GM12878 (cell line): ENCODE data around the gene TMEM168. TPM values are rescaled to one million over a fixed set of nuclear protein-coding genes. Genes with fewer than 3 reads are reported as not detected.

Source experiments
- ATAC-seq: fragments of 200-7000 bp; cut with Tn5 transposase; 3 replicates; pipeline ENCODE4 v1.9.1; 2020; ENCODE audit warnings: mild to moderate bottlenecking, moderate library complexity
- Bru-seq: library from RNA; stranded (reverse); fragments of 400-500 nt; gene quantifications from one replicate; lab custom pipeline; 2021; lab: Mats Ljungman, UMichigan
- BruChase-seq, 2 experiments: library from RNA; stranded (reverse); fragments of 400-500 nt; gene quantifications; one replicate each; lab custom pipeline; 2021; lab: Mats Ljungman, UMichigan
- BruUV-seq: library from RNA; stranded (reverse); fragments of 400-500 nt; replicated peaks from 2 replicates; lab custom pipeline; 2021; lab: Mats Ljungman, UMichigan
- CTCF ChIA-PET: fragments of 300-600 bp; sonication (Branson Sonifier 250); formaldehyde crosslinking; extraction: SDS; loops from one replicate; lab custom pipeline; 2021; ENCODE audit warnings: inconsistent platforms; lab: Yijun Ruan, JAX
- POLR2A ChIA-PET: fragments of 350-600 bp; formaldehyde crosslinking; extraction: SDS; loops from one replicate; lab custom pipeline; 2021; ENCODE audit warnings: inconsistent platforms; lab: Charles Lee
- RAD21 ChIA-PET: fragments of 300-600 bp; sonication (Branson Sonifier 250); formaldehyde crosslinking; loops from one replicate; lab custom pipeline; 2023; ENCODE audit warnings: antibody characterized with exemption; ENCODE audit not compliant: unreplicated experiment; lab: Charles Lee
- SMC1A ChIA-PET: fragments of 300-600 bp; sonication (Branson Sonifier 250); formaldehyde crosslinking; loops from one replicate; lab custom pipeline; 2023; ENCODE audit not compliant: unreplicated experiment, uncharacterized antibody; lab: Charles Lee
- DNase-seq: peaks from one replicate; pipeline ENCODE4 v3.0.0-alpha.2; 2011; ENCODE audit warnings: low read depth, low spot score
- FAIRE-seq: peaks from 3 replicates; lab custom pipeline; 2011; peaks lifted over from hg19 to GRCh38; lab: Jason Lieb, UNC
- H2AFZ ChIP-seq: 2 replicates; pipeline ENCODE4 v1.6.0; 2011; ENCODE audit warnings: low read depth, low read length, control low read depth; ENCODE audit not compliant: control insufficient read depth
- H3K27ac ChIP-seq: 2 replicates; pipeline ENCODE4 v1.5.1; 2011; ENCODE audit warnings: control low read depth; ENCODE audit not compliant: control insufficient read depth, insufficient read depth
- H3K27me3 ChIP-seq, 2 experiments: replicated peaks in 1 of 2; 2 replicates each; pipeline versions ENCODE4 v1.6.0 to v1.6.1; 2011; ENCODE audit warnings: low read length in 1 of 2; ENCODE audit not compliant: control insufficient read depth in 2 of 2, insufficient read depth in 2 of 2
- H3K36me3 ChIP-seq, 2 experiments: 2 replicates each; pipeline ENCODE4 v1.5.1; 2011; ENCODE audit warnings: low read length in 1 of 2; ENCODE audit not compliant: control insufficient read depth in 2 of 2, insufficient read depth in 2 of 2
- H3K4me1 ChIP-seq: 2 replicates; pipeline ENCODE4 v1.6.1; 2011; ENCODE audit warnings: mild to moderate bottlenecking, low read length, moderate library complexity, mixed read lengths; ENCODE audit not compliant: control insufficient read depth, insufficient read depth
- H3K4me2 ChIP-seq: 2 replicates; pipeline ENCODE4 v1.6.0; 2011; ENCODE audit warnings: control low read depth; ENCODE audit not compliant: control insufficient read depth, insufficient read depth
- H3K4me3 ChIP-seq: fragments of 200-600 bp; sonication (generic); 2 replicates; pipeline ENCODE4 v1.5.1; 2016
- H3K79me2 ChIP-seq: 2 replicates; pipeline ENCODE4 v1.6.0; 2011; ENCODE audit warnings: low read length; ENCODE audit not compliant: control insufficient read depth, insufficient read depth
- H3K9ac ChIP-seq: 2 replicates; pipeline ENCODE4 v1.8.0; 2011; ENCODE audit warnings: low read length, control low read depth, mixed read lengths; ENCODE audit not compliant: control insufficient read depth, insufficient read depth
- H3K9me3 ChIP-seq: replicated peaks from 3 replicates; pipeline ENCODE4 v1.5.1; 2011; ENCODE audit warnings: mild to moderate bottlenecking, low read length; ENCODE audit not compliant: control insufficient read depth, insufficient read depth
- H4K20me1 ChIP-seq: 2 replicates; pipeline ENCODE4 v1.6.0; 2011; ENCODE audit not compliant: control insufficient read depth, insufficient read depth
- BHLHE40 ChIP-seq, 2 experiments: fragments of 450-650 bp in 1 of 2; IDR thresholded peaks; 2 replicates each; pipeline ENCODE4 v1.6.1; 2011 to 2017; ENCODE audit warnings: low read depth in 2 of 2, borderline replicate concordance in 1 of 2, improper control_type of control experiment in 1 of 2, low read length in 1 of 2, mild to moderate bottlenecking in 1 of 2
- BRCA1 ChIP-seq: IDR thresholded peaks from 2 replicates; pipeline ENCODE4 v1.6.1; 2011; ENCODE audit warnings: low read depth, low read length, improper control_type of control experiment
- FOXM1 ChIP-seq: IDR thresholded peaks from 2 replicates; pipeline ENCODE4 v1.6.1; 2012; ENCODE audit warnings: low read depth, mild to moderate bottlenecking, inconsistent platforms, low read length, moderate library complexity
- GABPA ChIP-seq: IDR thresholded peaks from 2 replicates; pipeline ENCODE4 v1.6.1; 2014; ENCODE audit warnings: antibody characterized with exemption, low read depth, mild to moderate bottlenecking, inconsistent platforms
- JUND ChIP-seq: IDR thresholded peaks from 2 replicates; pipeline ENCODE4 v1.6.1; 2012; ENCODE audit warnings: low read depth, mild to moderate bottlenecking, low read length, improper control_type of control experiment, moderate library complexity
- KDM1A ChIP-seq: fragments of 200-600 bp; sonication (generic); IDR thresholded peaks from 2 replicates; pipeline ENCODE4 v1.6.1; 2016; ENCODE audit warnings: borderline replicate concordance
- MTA3 ChIP-seq: IDR thresholded peaks from 2 replicates; pipeline ENCODE4 v1.6.1; 2012; ENCODE audit warnings: low read length, inconsistent platforms, borderline replicate concordance
- NFIC ChIP-seq: IDR thresholded peaks from 2 replicates; pipeline ENCODE4 v1.6.1; 2012; ENCODE audit warnings: low read depth, mild to moderate bottlenecking, inconsistent platforms, low read length, moderate library complexity
- PAX5 ChIP-seq: IDR thresholded peaks from 2 replicates; pipeline ENCODE4 v1.6.1; 2011; ENCODE audit warnings: low read depth, low read length, borderline replicate concordance
- STAT3 ChIP-seq: IDR thresholded peaks from 2 replicates; pipeline ENCODE4 v1.6.1; 2011; ENCODE audit warnings: low read depth, low read length, improper control_type of control experiment
- TCF7 ChIP-seq: IDR thresholded peaks from 2 replicates; pipeline ENCODE4 v1.6.1; 2014; ENCODE audit warnings: antibody characterized with exemption, borderline replicate concordance
- WGBS: methylation state at CpG from one replicate; pipeline ENCODE4 v1.1.6; 2016; ENCODE audit warnings: low lambda C conversion rate; ENCODE audit not compliant: insufficient replicate concordance, insufficient coverage; ENCODE audit errors: missing lambda C conversion rate; 5-methylcytosine and 5-hydroxymethylcytosine counted together
- in situ Hi-C: fragments of 300-500 bp; cut with MboI; formaldehyde crosslinking; loops from 9 replicates; pipeline ENCODE4 v1.14.3; 2018; ENCODE audit warnings: mixed read lengths
- intact Hi-C: fragments of 100-400 bp; cut with micrococcal nuclease; formaldehyde crosslinking; loops from one replicate; pipeline ENCODE4 v1.14.2; 2022; ENCODE audit not compliant: unreplicated experiment
- long read RNA-seq, 2 experiments: library from polyadenylated mRNA; unstranded; transcript quantifications; one replicate each; pipeline ENCODE4 v2.0.0, GENCODE V29; 2019 to 2020
- polyA minus RNA-seq, 3 experiments: library from RNA; depleted of rRNA, polyadenylated mRNA; stranded (reverse); fragments of >200 nt; gene quantifications; 2 replicates each; pipeline ENCODE4 v1.2.3, GENCODE V29; 2011
- polyA plus RNA-seq, 11 experiments: library from polyadenylated mRNA; depleted of rRNA in 4 of 11; unstranded in 6 of 11; stranded (reverse) in 5 of 11; fragments of >200 nt; fragmentation: Nextera tagmentation in 4 of 11; fragmentation: Illumina TruSeq in 1 of 11; extraction: Ambion mirVana in 4 of 11; extraction: Trizol in 1 of 11; gene quantifications; 1 replicate in 1 of 11; 2 replicates in 10 of 11; pipeline versions ENCODE4 v1.2.1 to v1.2.3, GENCODE V29; 2011 to 2016; ENCODE audit warnings: inconsistent platforms in 2 of 11, missing spikeins in 2 of 11, low read depth in 1 of 11
- total RNA-seq, 4 experiments: library from RNA; depleted of rRNA in 3 of 4; stranded (reverse); fragments of >200 nt in 3 of 4; fragmentation: Illumina TruSeq in 1 of 4; extraction: Trizol in 1 of 4; gene quantifications; 2 replicates each; pipeline versions ENCODE4 v1.2.1 to v1.2.3, GENCODE V29; 2013 to 2021
- TF ChIP-seq, protein P1 (sequence below): fragments of 450-650 bp; IDR thresholded peaks from 2 replicates; pipeline ENCODE4 v1.6.1; 2017; ENCODE audit warnings: mild to moderate bottlenecking, low read depth, inconsistent platforms; ENCODE audit not compliant: poor library complexity, severe bottlenecking
- TF ChIP-seq, protein P2 (sequence below): IDR thresholded peaks from 2 replicates; pipeline ENCODE4 v1.6.1; 2012; ENCODE audit warnings: low read depth, low read length, improper control_type of control experiment

TMEM168 gene, protein sequence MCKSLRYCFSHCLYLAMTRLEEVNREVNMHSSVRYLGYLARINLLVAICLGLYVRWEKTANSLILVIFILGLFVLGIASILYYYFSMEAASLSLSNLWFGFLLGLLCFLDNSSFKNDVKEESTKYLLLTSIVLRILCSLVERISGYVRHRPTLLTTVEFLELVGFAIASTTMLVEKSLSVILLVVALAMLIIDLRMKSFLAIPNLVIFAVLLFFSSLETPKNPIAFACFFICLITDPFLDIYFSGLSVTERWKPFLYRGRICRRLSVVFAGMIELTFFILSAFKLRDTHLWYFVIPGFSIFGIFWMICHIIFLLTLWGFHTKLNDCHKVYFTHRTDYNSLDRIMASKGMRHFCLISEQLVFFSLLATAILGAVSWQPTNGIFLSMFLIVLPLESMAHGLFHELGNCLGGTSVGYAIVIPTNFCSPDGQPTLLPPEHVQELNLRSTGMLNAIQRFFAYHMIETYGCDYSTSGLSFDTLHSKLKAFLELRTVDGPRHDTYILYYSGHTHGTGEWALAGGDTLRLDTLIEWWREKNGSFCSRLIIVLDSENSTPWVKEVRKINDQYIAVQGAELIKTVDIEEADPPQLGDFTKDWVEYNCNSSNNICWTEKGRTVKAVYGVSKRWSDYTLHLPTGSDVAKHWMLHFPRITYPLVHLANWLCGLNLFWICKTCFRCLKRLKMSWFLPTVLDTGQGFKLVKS
- 91.4 and 101 TPM in 2 replicates for total RNA-seq (2013; cell fraction: nucleolus; rRNA removed)
- 14.5 and 22.2 TPM in 2 replicates for total RNA-seq (2014; rRNA removed)
- total RNA-seq (2014; rRNA removed; fragmentation: Illumina TruSeq; extraction: Trizol) = 19.5 and 19.6 TPM in 2 replicates
- total RNA-seq (2021) = 18.5 and 20.2 TPM in 2 replicates
- 7.3 TPM for polyA plus RNA-seq (2011; ENCODE audit: low read depth)
- polyA plus RNA-seq (2011; rRNA removed) = 44.2 and 55.9 TPM in 2 replicates
- polyA plus RNA-seq (2011; cell fraction: cytosol; rRNA removed) = 22.8 and 29.3 TPM in 2 replicates
- 32.3 and 39.7 TPM in 2 replicates for polyA plus RNA-seq (2011; cell fraction: nucleus; rRNA removed)
- 11.5 and 13.3 TPM in 2 replicates for polyA plus RNA-seq (2012)
- 19.9 and 20.8 TPM in 2 replicates for polyA plus RNA-seq (2014; fragmentation: Illumina TruSeq; extraction: Trizol)
- 10 to 100 TPM in 1 of 2 experiments, 1 to 10 TPM in 1; 9.1 to 14.4 TPM for polyA plus RNA-seq (2014; fragmentation: Nextera tagmentation; extraction: Ambion mirVana)
- polyA plus RNA-seq (2014; rRNA removed) = 17.3 and 19.8 TPM in 2 replicates
- polyA plus RNA-seq (2016; fragmentation: Nextera tagmentation; extraction: Ambion mirVana) = 10 to 100 TPM; 21.0 to 23.3 TPM
- 32.1 and 38.7 TPM in 2 replicates for polyA minus RNA-seq (2011; rRNA and poly(A)+ RNA removed)
- 13.0 and 14.2 TPM in 2 replicates for polyA minus RNA-seq (2011; cell fraction: cytosol; rRNA and poly(A)+ RNA removed)
- 14.4 and 22.2 TPM in 2 replicates for polyA minus RNA-seq (2011; cell fraction: nucleus; rRNA and poly(A)+ RNA removed)
- percentile 90 among the genes with signal in this experiment for Bru-seq, nascent RNA
- BruChase-seq, experiment 1, labeled RNA remaining after a 6-hour chase = percentile 90 among the genes with signal in this experiment
- percentile 94 among the genes with signal in this experiment for BruChase-seq, experiment 2, labeled RNA remaining after a 2-hour chase
- long read RNA-seq, experiment 1, full-length matches to known transcripts = 8 of 8 reads
- long read RNA-seq, experiment 1, partial matches to known transcripts = 0 of 8 reads
- long read RNA-seq, experiment 1, other reads (novel, unspliced or antisense) = 0 of 8 reads
- long read RNA-seq, experiment 2, full-length matches to known transcripts = 23 of 41 reads
- long read RNA-seq, experiment 2, partial matches to known transcripts = 4 of 41 reads
- long read RNA-seq, experiment 2, other reads (novel, unspliced or antisense) = 14 of 41 reads

DNA sequence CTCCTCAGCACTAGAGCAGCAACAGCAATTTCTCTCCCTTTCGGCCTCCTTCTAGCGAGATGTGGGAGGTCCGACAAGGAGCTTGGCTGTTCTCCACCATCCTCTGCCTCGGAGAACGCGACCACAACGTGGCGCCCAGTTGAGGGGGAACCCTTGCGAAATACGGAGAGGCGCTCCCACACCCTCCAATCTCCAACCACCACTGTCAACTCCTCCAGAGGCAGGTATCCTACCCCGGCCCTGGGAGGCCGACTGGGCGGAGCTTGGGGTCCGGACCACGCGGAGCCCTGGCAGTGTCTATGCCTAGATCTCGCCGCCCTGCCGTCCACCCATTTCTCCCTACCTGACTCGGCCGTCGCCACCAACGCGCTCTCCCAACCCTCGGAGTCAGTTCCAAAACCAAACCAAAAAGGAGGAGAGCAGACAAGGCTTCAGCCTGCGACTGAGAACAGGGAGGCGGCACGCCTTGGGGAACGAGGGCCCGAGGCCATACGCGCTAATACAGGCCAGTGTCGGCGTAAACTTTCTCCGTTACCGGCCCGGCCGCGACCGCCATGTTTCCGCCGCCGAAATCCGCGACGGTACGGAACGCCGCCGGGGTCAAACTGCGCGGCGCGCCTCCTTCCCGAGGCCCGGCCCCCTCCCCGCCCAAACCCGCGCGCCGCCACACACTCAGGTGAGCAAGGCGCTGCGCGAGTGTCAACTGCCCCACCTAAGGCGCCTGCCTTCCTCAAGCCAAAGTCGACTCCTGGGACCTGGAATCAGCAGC is at the start of gene TMEM168:
Gene TMEM168 (minus strand): TSS at position 577 of the 769 bp plus-strand sequence. CDS start 5,568 bp downstream, outside the sequence.
- WGBS = under 1% methylated on average over 48 of the region's 67 CpGs
- H3K79me2 ChIP-seq = peaks cover 27% of the 10 kb centered on the region
- CTCF ChIA-PET = interaction anchor here (1.2 to 1.5 kb wide), 2 partner anchors 26 to 85 kb away, joined by 3 read pairs; no protein-coding TSS in a partner anchor
- TSS peak; percentile 97 for BruUV-seq
- no peaks in the 10 kb centered on the region for H4K20me1 ChIP-seq
- POLR2A ChIA-PET = interaction anchor here (0.8 to 1.9 kb wide), 4 partner anchors 10 to 150 kb away, joined by 3 to 5 read pairs (median 4); a partner anchor contains a TSS
- SMC1A ChIA-PET = interaction anchor here (3.7 kb wide), 1 partner anchor 10 kb away, joined by 14 read pairs; no protein-coding TSS in a partner anchor
- intact Hi-C loops (no loop called here), in situ Hi-C loops (loop anchor here (10.0 kb wide), 1 partner anchor 325 kb away; no protein-coding TSS in a partner anchor)
- H3K36me3 ChIP-seq = no peaks in the 10 kb centered on the region
- FAIRE-seq = peak; percentile 18
- peak within 1 kb of the TSS; percentile 97 for H3K4me2 ChIP-seq
- peaks cover 7% of the 10 kb centered on the region; the same call in 1 of the 2 replicates for H3K4me1 ChIP-seq
- DNase-seq = peak; percentile 30
- RAD21 ChIA-PET = interaction anchor here (1.0 to 1.2 kb wide), 4 partner anchors 16 to 76 kb away, joined by 3 to 7 read pairs (median 4); no protein-coding TSS in a partner anchor
- no peaks in the 10 kb centered on the region for H3K9me3 ChIP-seq
- H3K4me3 ChIP-seq = peak within 1 kb of the TSS; percentile 85
- H3K27ac ChIP-seq = peak within 1 kb of the TSS; percentile 94
- peak within 1 kb of the TSS; percentile 99 for H2AFZ ChIP-seq
- peak; percentile 92 for ATAC-seq
- H3K9ac ChIP-seq = peak within 1 kb of the TSS; percentile 76
- H3K27me3 ChIP-seq = no peaks in the 10 kb centered on the region
- TF ChIP-seq FOXM1 = no peak; the same call in 1 of the 2 replicates
- no peak for TF ChIP-seq GABPA
- no peak for TF ChIP-seq KDM1A
- peak; percentile 62 to 85; a peak in 3 of 4 replicates for TF ChIP-seq BHLHE40 (IDR thresholded peaks at IDR 0.05; ENCODE audit: borderline replicate concordance in 1 of 2, low read depth in 2 of 2, low read length in 1 of 2)
- TF ChIP-seq, protein P1, sequence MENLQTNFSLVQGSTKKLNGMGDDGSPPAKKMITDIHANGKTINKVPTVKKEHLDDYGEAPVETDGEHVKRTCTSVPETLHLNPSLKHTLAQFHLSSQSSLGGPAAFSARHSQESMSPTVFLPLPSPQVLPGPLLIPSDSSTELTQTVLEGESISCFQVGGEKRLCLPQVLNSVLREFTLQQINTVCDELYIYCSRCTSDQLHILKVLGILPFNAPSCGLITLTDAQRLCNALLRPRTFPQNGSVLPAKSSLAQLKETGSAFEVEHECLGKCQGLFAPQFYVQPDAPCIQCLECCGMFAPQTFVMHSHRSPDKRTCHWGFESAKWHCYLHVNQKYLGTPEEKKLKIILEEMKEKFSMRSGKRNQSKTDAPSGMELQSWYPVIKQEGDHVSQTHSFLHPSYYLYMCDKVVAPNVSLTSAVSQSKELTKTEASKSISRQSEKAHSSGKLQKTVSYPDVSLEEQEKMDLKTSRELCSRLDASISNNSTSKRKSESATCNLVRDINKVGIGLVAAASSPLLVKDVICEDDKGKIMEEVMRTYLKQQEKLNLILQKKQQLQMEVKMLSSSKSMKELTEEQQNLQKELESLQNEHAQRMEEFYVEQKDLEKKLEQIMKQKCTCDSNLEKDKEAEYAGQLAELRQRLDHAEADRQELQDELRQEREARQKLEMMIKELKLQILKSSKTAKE = no peak
- no peak for TF ChIP-seq MTA3
- TF ChIP-seq, protein P2, sequence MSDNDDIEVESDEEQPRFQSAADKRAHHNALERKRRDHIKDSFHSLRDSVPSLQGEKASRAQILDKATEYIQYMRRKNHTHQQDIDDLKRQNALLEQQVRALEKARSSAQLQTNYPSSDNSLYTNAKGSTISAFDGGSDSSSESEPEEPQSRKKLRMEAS = no peak
- 0 out of 2 replicates have a peak, but pooled peaks have one; percentile 4 for TF ChIP-seq JUND
- TF ChIP-seq BRCA1 = no peak
- no peak for TF ChIP-seq TCF7
- TF ChIP-seq PAX5 = no peak
- no peak for TF ChIP-seq NFIC
- TF ChIP-seq STAT3 = no peak
